ENCODE data around the gene PAX7.
A peak's percentile ranks its signal among the peaks of the same experiment; 100 is the strongest.

PAX7 gene

DNA sequence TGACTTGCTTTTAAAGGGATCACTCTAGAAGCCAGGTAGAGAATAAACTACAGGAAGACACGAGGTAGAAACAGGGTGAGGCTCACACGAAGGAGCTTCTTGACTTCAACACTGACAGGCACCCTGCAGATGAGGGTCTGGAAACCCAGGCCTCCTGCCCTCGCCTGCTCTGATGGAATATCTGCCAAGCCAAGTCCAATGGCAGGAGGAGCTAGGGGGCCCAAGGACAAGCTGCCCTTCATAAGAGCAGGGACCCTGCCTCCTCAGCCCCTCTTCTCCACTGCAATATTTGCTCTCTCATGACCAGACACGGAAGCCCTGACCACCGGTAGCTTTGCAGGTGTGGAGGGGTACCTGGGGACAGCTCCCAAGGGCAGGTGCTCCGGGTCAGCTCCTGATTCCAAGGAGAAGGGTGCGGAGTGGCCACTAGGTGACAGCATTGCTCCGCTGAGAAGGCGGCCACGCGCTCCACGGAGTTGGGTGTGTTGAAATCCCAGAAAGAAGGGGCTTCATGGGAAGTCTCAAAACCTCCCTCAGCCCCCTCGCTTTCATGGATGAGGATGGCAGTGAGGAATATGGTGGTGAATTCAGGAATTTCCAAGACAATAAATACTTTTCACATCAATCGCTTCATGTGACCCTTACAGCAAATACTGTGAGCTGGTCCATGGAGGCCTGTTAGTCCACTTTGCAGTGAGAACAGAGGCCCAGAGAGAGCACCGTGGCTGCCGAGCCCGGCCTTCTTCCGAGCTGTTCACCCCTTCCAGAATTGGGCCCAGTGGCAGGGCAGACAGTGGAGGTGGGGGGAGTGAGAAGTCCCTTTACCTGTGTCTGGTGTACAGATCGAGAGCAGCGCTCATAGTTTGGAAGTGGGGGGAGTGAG is 33.2 kb upstream of the PAX7 start:
- no peaks in the 10 kb centered on the region for H3K36me3 ChIP-seq (ENCODE audit: insufficient read depth, low read length)
- no peaks in the 10 kb centered on the region; the same call in 1 of the 2 replicates for H4K20me1 ChIP-seq (ENCODE audit: insufficient read depth, low read length)
- no peaks in the 10 kb centered on the region for H3K79me2 ChIP-seq (ENCODE audit: insufficient read depth, low read length)
- peak; percentile 85 for ATAC-seq (ENCODE audit: insufficient read depth, low read depth)
- H3K9me3 ChIP-seq (ENCODE audit: insufficient read depth, low read length, severe bottlenecking), result no peaks in the 10 kb centered on the region
- H3K4me2 ChIP-seq (ENCODE audit: insufficient read depth, low read length), result no peak overlapping the region
- H3K27ac ChIP-seq (ENCODE audit: low read length), result no peak overlapping the region
- no peaks in the 10 kb centered on the region for H3K4me1 ChIP-seq (ENCODE audit: insufficient read depth, low read length)
- TF ChIP-seq EZH2 (IDR thresholded peaks at IDR 0.05; ENCODE audit: borderline replicate concordance, low read depth, low read length, severe bottlenecking), result no peak
- TF ChIP-seq, protein P1, sequence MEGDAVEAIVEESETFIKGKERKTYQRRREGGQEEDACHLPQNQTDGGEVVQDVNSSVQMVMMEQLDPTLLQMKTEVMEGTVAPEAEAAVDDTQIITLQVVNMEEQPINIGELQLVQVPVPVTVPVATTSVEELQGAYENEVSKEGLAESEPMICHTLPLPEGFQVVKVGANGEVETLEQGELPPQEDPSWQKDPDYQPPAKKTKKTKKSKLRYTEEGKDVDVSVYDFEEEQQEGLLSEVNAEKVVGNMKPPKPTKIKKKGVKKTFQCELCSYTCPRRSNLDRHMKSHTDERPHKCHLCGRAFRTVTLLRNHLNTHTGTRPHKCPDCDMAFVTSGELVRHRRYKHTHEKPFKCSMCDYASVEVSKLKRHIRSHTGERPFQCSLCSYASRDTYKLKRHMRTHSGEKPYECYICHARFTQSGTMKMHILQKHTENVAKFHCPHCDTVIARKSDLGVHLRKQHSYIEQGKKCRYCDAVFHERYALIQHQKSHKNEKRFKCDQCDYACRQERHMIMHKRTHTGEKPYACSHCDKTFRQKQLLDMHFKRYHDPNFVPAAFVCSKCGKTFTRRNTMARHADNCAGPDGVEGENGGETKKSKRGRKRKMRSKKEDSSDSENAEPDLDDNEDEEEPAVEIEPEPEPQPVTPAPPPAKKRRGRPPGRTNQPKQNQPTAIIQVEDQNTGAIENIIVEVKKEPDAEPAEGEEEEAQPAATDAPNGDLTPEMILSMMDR (IDR thresholded peaks at IDR 0.05; ENCODE audit: borderline replicate concordance, extremely low read depth, low read length, poor library complexity, severe bottlenecking), result peak; percentile 87
- no peaks in the 10 kb centered on the region for H3K27me3 ChIP-seq (ENCODE audit: insufficient read depth, low read length, poor library complexity)
- H3K9ac ChIP-seq (ENCODE audit: low read depth, low read length), result no peak overlapping the region
- peak; percentile 56 for DNase-seq
- H2AFZ ChIP-seq (ENCODE audit: low read depth, low read length), result no peak overlapping the region
- H3K4me3 ChIP-seq (ENCODE audit: low read depth in 1 of 2, low read length in 2 of 2), result no peak overlapping the region

DNA sequence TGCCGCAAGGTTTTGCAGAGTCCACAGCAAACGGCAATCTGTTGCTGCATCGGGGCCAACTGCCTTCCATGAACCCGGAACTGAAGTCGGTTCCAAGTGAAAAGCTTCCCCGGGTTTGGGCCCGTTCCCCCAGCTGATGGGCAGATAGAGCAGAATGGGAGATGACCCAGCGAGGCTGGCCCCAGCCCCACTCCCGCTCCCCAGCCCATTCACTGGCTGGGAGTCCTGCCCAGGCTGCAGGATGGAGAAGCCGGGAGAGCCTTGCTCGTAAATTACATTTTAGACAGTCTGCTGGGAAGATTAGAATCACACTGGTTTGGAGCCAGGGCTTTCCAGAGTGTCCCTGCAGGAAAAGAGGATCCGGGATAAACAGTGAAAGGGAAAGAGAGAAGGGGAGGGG is 31.6 kb upstream of the PAX7 start:
- ATAC-seq (ENCODE audit: insufficient read depth, low read depth), result no peak
- H2AFZ ChIP-seq (ENCODE audit: low read depth, low read length), result no peak overlapping the region

GRCh38 chr1:18599704-18600103 is 30.9 kb upstream of the PAX7 start:
- no peak overlapping the region for H3K9ac ChIP-seq (ENCODE audit: low read depth, low read length)
- H3K79me2 ChIP-seq (ENCODE audit: insufficient read depth, low read length), result no peaks in the 10 kb centered on the region
- H3K36me3 ChIP-seq (ENCODE audit: insufficient read depth, low read length), result no peaks in the 10 kb centered on the region
- no peaks in the 10 kb centered on the region for H3K27me3 ChIP-seq (ENCODE audit: insufficient read depth, low read length, poor library complexity)
- ATAC-seq (ENCODE audit: insufficient read depth, low read depth) (no peak), DNase-seq (no peak)
- H3K4me3 ChIP-seq (ENCODE audit: low read depth in 1 of 2, low read length in 2 of 2), result no peak overlapping the region
- no peaks in the 10 kb centered on the region for H3K4me1 ChIP-seq (ENCODE audit: insufficient read depth, low read length)
- no peak overlapping the region for H2AFZ ChIP-seq (ENCODE audit: low read depth, low read length)
- H3K9me3 ChIP-seq (ENCODE audit: insufficient read depth, low read length, severe bottlenecking), result no peaks in the 10 kb centered on the region
- no peak overlapping the region for H3K4me2 ChIP-seq (ENCODE audit: insufficient read depth, low read length)
- no peak overlapping the region for H3K27ac ChIP-seq (ENCODE audit: low read length)
- H4K20me1 ChIP-seq (ENCODE audit: insufficient read depth, low read length), result no peaks in the 10 kb centered on the region; the same call in 1 of the 2 replicates
- TF ChIP-seq EZH2 (IDR thresholded peaks at IDR 0.05; ENCODE audit: borderline replicate concordance, low read depth, low read length, severe bottlenecking), result no peak
- TF ChIP-seq, protein P1 (IDR thresholded peaks at IDR 0.05; ENCODE audit: borderline replicate concordance, extremely low read depth, low read length, poor library complexity, severe bottlenecking), result no peak

More for the DNA sequence above, 31.6 kb upstream of the PAX7 start:
- H3K36me3 ChIP-seq (ENCODE audit: insufficient read depth, low read length), result no peaks in the 10 kb centered on the region
- no peak for DNase-seq
- H4K20me1 ChIP-seq (ENCODE audit: insufficient read depth, low read length), result no peaks in the 10 kb centered on the region; the same call in 1 of the 2 replicates
- H3K79me2 ChIP-seq (ENCODE audit: insufficient read depth, low read length), result no peaks in the 10 kb centered on the region
- no peak overlapping the region for H3K9ac ChIP-seq (ENCODE audit: low read depth, low read length)
- H3K9me3 ChIP-seq (ENCODE audit: insufficient read depth, low read length, severe bottlenecking), result no peaks in the 10 kb centered on the region
- H3K27me3 ChIP-seq (ENCODE audit: insufficient read depth, low read length, poor library complexity), result no peaks in the 10 kb centered on the region
- H3K27ac ChIP-seq (ENCODE audit: low read length), result no peak overlapping the region
- H3K4me3 ChIP-seq (ENCODE audit: low read depth in 1 of 2, low read length in 2 of 2), result no peak overlapping the region
- no peak for TF ChIP-seq EZH2 (IDR thresholded peaks at IDR 0.05; ENCODE audit: borderline replicate concordance, low read depth, low read length, severe bottlenecking)
- TF ChIP-seq, protein P1 (IDR thresholded peaks at IDR 0.05; ENCODE audit: borderline replicate concordance, extremely low read depth, low read length, poor library complexity, severe bottlenecking), result no peak
- H3K4me2 ChIP-seq (ENCODE audit: insufficient read depth, low read length), result no peak overlapping the region
- no peaks in the 10 kb centered on the region for H3K4me1 ChIP-seq (ENCODE audit: insufficient read depth, low read length)
